Bronchial epithelial cell (primary cell): ENCODE results near the gene STOM. TPM values are rescaled to one million over a fixed set of nuclear protein-coding genes. Genes with fewer than 3 reads are reported as not detected.

Experiments
- DNase-seq: peaks from one replicate; pipeline ENCODE4 v3.0.0-alpha.2; 2010; ENCODE audit warnings: low read depth
- FAIRE-seq: peaks from 2 replicates; lab custom pipeline; 2011; peaks lifted over from hg19 to GRCh38; lab: Jason Lieb, UNC
- H3K27me3 ChIP-seq: 2 replicates; pipeline ENCODE4 v1.5.1; 2011; ENCODE audit warnings: low read length; ENCODE audit not compliant: control insufficient read depth, insufficient read depth
- H3K36me3 ChIP-seq: 2 replicates; pipeline ENCODE4 v1.5.1; 2011; ENCODE audit warnings: low read length; ENCODE audit not compliant: control insufficient read depth, insufficient read depth
- H3K4me3 ChIP-seq: 2 replicates; pipeline ENCODE4 v1.5.1; 2011; ENCODE audit warnings: mild to moderate bottlenecking, low read depth, low read length, control low read depth
- CTCF ChIP-seq: IDR thresholded peaks from 2 replicates; pipeline ENCODE4 v1.5.1; 2011; ENCODE audit warnings: mild to moderate bottlenecking, moderate library complexity, low read length, control low read depth, inconsistent platforms; ENCODE audit not compliant: insufficient read depth, severe bottlenecking
- total RNA-seq: library from RNA; depleted of rRNA; stranded (reverse); fragments of >200 nt; gene quantifications from 2 replicates; pipeline ENCODE4 v1.2.1, GENCODE V29; 2014

STOM gene
- total RNA-seq, 1 donor from 2014 or later = 356 TPM

GRCh38 chr9:121368138-121368522, 1.9 kb downstream of the STOM start:
- peaks cover 4% of the 10 kb centered on the region for H3K36me3 ChIP-seq
- H3K4me3 ChIP-seq = peak overlapping the region; percentile 94
- H3K27me3 ChIP-seq = no peaks in the 10 kb centered on the region
- DNase-seq (no peak), FAIRE-seq (no peak)
- no peak for TF ChIP-seq CTCF

GRCh38 chr9:121367306-121368137, 2.5 kb downstream of the STOM start:
- TF ChIP-seq CTCF = no peak
- Histone ChIP-seq H3K36me3 (peaks cover 4% of the 10 kb centered on the region), H3K27me3 (no peaks in the 10 kb centered on the region), H3K4me3 (peak overlapping the region; percentile 94)
- DNase-seq (peak; percentile 27), FAIRE-seq (no peak)

GRCh38 chr9:121366611-121367192, 3.3 kb downstream of the STOM start:
- DNase-seq = no peak
- FAIRE-seq = no peak
- Histone ChIP-seq H3K36me3 (peaks cover 4% of the 10 kb centered on the region), H3K27me3 (no peaks in the 10 kb centered on the region), H3K4me3 (no peak overlapping the region)
- no peak for TF ChIP-seq CTCF

GRCh38 chr9:121365564-121365963, 4.5 kb downstream of the STOM start:
- H3K4me3 ChIP-seq = no peak overlapping the region
- DNase-seq = no peak
- FAIRE-seq = no peak
- no peak for TF ChIP-seq CTCF
- peaks cover 4% of the 10 kb centered on the region for H3K36me3 ChIP-seq
- no peaks in the 10 kb centered on the region for H3K27me3 ChIP-seq

GRCh38 chr9:121364886-121365285, 5.2 kb downstream of the STOM start:
- DNase-seq (no peak), FAIRE-seq (no peak)
- peaks cover 4% of the 10 kb centered on the region for H3K36me3 ChIP-seq
- no peak for TF ChIP-seq CTCF
- H3K4me3 ChIP-seq = no peak overlapping the region
- no peaks in the 10 kb centered on the region for H3K27me3 ChIP-seq
